ENCODE results near the gene HACL1. TPM values are rescaled to one million over a fixed set of nuclear protein-coding genes. Genes with fewer than 3 reads are reported as not detected.
"Not testable (repeated sequence)": the region's sequence is repeated elsewhere in the genome, so short reads cannot be mapped to it uniquely, and the experiment has no call there.

HACL1 gene
- total RNA-seq, 2 experiments from 2014 or later, result 23.1 to 25.5 TPM

GRCh38 chr3:15558581-15558980 lies 42.8 kb downstream of the HACL1 start:
- Mint-ChIP-seq H3K4me3 (no peak overlapping the region), H3K36me3 (ENCODE audit: low read depth) (peaks cover 23% of the 10 kb centered on the region), H3K27ac (no peak overlapping the region), H3K27me3 (no peaks in the 10 kb centered on the region), H3K4me1 (peaks cover 35% of the 10 kb centered on the region), H3K9me3 (no peaks in the 10 kb centered on the region)
- DNase-seq, result no peak
- ChIA-PET CTCF (interaction anchor here (0.9 kb wide), 2 partner anchors 8 to 15 kb away, joined by 3 to 5 read pairs; no protein-coding TSS in a partner anchor), POLR2A (no interaction called here)

- DNase-seq, result peak; percentile 87
- ChIA-PET POLR2A (no interaction called here), CTCF (interaction anchor here (0.9 to 1.7 kb wide), 4 partner anchors 11 to 289 kb away, joined by 3 to 6 read pairs (median 5); no protein-coding TSS in a partner anchor)
- H3K4me3 Mint-ChIP-seq, result peak overlapping the region; percentile 2
- H3K27ac Mint-ChIP-seq, result peak overlapping the region; percentile 73
- peaks cover 19% of the 10 kb centered on the region for H3K36me3 Mint-ChIP-seq (ENCODE audit: low read depth)
- H3K4me1 Mint-ChIP-seq, result peaks cover 41% of the 10 kb centered on the region
- H3K9me3 Mint-ChIP-seq, result no peaks in the 10 kb centered on the region
- H3K27me3 Mint-ChIP-seq, result no peaks in the 10 kb centered on the region
Observed at GRCh38 chr3:15557511-15557946, 43.8 kb downstream of the HACL1 start.

GRCh38 chr3:15556512-15556911 lies 44.9 kb downstream of the HACL1 start:
- Mint-ChIP-seq H3K27ac (peak overlapping the region; percentile 82), H3K4me3 (peak overlapping the region; percentile 40), H3K4me1 (peaks cover 41% of the 10 kb centered on the region), H3K27me3 (no peaks in the 10 kb centered on the region), H3K36me3 (ENCODE audit: low read depth) (peaks cover 19% of the 10 kb centered on the region), H3K9me3 (no peaks in the 10 kb centered on the region)
- DNase-seq, result peak; percentile 34
- ChIA-PET CTCF (interaction anchor here (0.6 to 1.7 kb wide), 8 partner anchors 12 to 351 kb away, joined by 3 to 6 read pairs (median 4); partner anchors contain the start of gene CAPN7), POLR2A (interaction anchor here (0.7 kb wide), 1 partner anchor 15 kb away, joined by 3 read pairs; no protein-coding TSS in a partner anchor)

GRCh38 chr3:15553749-15554148 lies 47.6 kb downstream of the HACL1 start:
- Mint-ChIP-seq H3K4me1 (peaks cover 40% of the 10 kb centered on the region), H3K9me3 (peaks cover 5% of the 10 kb centered on the region), H3K27ac (no peak overlapping the region), H3K36me3 (ENCODE audit: low read depth) (peaks cover 25% of the 10 kb centered on the region), H3K4me3 (no peak overlapping the region), H3K27me3 (no peaks in the 10 kb centered on the region)
- ChIA-PET CTCF (interaction anchor here (1.2 kb wide), 1 partner anchor 11 kb away, joined by 3 read pairs; no protein-coding TSS in a partner anchor), POLR2A (no interaction called here)
- DNase-seq, result no peak

GRCh38 chr3:15551902-15552301 lies 49.5 kb downstream of the HACL1 start:
- H3K4me1 Mint-ChIP-seq, result peaks cover 28% of the 10 kb centered on the region
- H3K4me3 Mint-ChIP-seq, result no peak overlapping the region
- peaks cover 31% of the 10 kb centered on the region for H3K36me3 Mint-ChIP-seq (ENCODE audit: low read depth)
- H3K27me3 Mint-ChIP-seq, result peaks cover under 1% of the 10 kb centered on the region
- H3K9me3 Mint-ChIP-seq, result peaks cover 9% of the 10 kb centered on the region
- H3K27ac Mint-ChIP-seq, result no peak overlapping the region
- ChIA-PET CTCF (interaction anchor here (0.5 kb wide), 1 partner anchor 102 kb away, joined by 3 read pairs; no protein-coding TSS in a partner anchor), POLR2A (no interaction called here)
- DNase-seq, result no peak

GRCh38 chr3:15549846-15550245 lies 51.5 kb downstream of the HACL1 start:
- H3K36me3 Mint-ChIP-seq (ENCODE audit: low read depth), result peaks cover 36% of the 10 kb centered on the region
- H3K27me3 Mint-ChIP-seq, result peaks cover 10% of the 10 kb centered on the region
- no peak for DNase-seq
- H3K4me3 Mint-ChIP-seq, result no peak overlapping the region
- peaks cover 15% of the 10 kb centered on the region for H3K4me1 Mint-ChIP-seq
- H3K27ac Mint-ChIP-seq, result no peak overlapping the region
- peaks cover 16% of the 10 kb centered on the region for H3K9me3 Mint-ChIP-seq
- POLR2A ChIA-PET, result no interaction called here
- CTCF ChIA-PET, result no interaction called here

GRCh38 chr3:15542614-15543013 lies 58.8 kb downstream of the HACL1 start:
- no peak overlapping the region for H3K27ac Mint-ChIP-seq
- no peak for DNase-seq
- H3K36me3 Mint-ChIP-seq (ENCODE audit: low read depth), result peaks cover 47% of the 10 kb centered on the region
- ChIA-PET CTCF (interaction anchor here (1.6 kb wide), 2 partner anchors 11 to 16 kb away, joined by 4 to 5 read pairs; no protein-coding TSS in a partner anchor), POLR2A (no interaction called here)
- H3K4me1 Mint-ChIP-seq, result peaks cover 42% of the 10 kb centered on the region
- peaks cover 30% of the 10 kb centered on the region for H3K9me3 Mint-ChIP-seq
- no peak overlapping the region for H3K4me3 Mint-ChIP-seq
- H3K27me3 Mint-ChIP-seq, result peaks cover 10% of the 10 kb centered on the region

- ChIA-PET POLR2A (interaction anchor here (1.1 kb wide), 1 partner anchor 15 kb away, joined by 3 read pairs; no protein-coding TSS in a partner anchor), CTCF (interaction anchor here (1.2 kb wide), 2 partner anchors 15 to 145 kb away, joined by 3 to 5 read pairs; no protein-coding TSS in a partner anchor)
- peaks cover 22% of the 10 kb centered on the region for H3K9me3 Mint-ChIP-seq
- peak overlapping the region; percentile 50 for H3K27ac Mint-ChIP-seq
- peaks cover 52% of the 10 kb centered on the region for H3K4me1 Mint-ChIP-seq
- H3K4me3 Mint-ChIP-seq, result no peak overlapping the region
- H3K27me3 Mint-ChIP-seq, result peaks cover 6% of the 10 kb centered on the region
- H3K36me3 Mint-ChIP-seq (ENCODE audit: low read depth), result peaks cover 41% of the 10 kb centered on the region
- DNase-seq, result no peak
Observed at GRCh38 chr3:15541371-15541770, 60.0 kb downstream of the HACL1 start.

- H3K36me3 Mint-ChIP-seq (ENCODE audit: low read depth), result peaks cover 30% of the 10 kb centered on the region
- H3K4me3 Mint-ChIP-seq, result no peak overlapping the region
- ChIA-PET CTCF (interaction anchor here (0.7 to 1.0 kb wide), 2 partner anchors 61 to 73 kb away, joined by 3 read pairs; no protein-coding TSS in a partner anchor), POLR2A (no interaction called here)
- peaks cover 71% of the 10 kb centered on the region for H3K4me1 Mint-ChIP-seq
- peaks cover 18% of the 10 kb centered on the region for H3K9me3 Mint-ChIP-seq
- peak overlapping the region; percentile 59 for H3K27ac Mint-ChIP-seq
- DNase-seq, result no peak
- H3K27me3 Mint-ChIP-seq, result no peaks in the 10 kb centered on the region
Observed at GRCh38 chr3:15539066-15539465, 62.3 kb downstream of the HACL1 start.

- no peak for DNase-seq
- H3K27ac Mint-ChIP-seq, result peak overlapping the region; percentile 59
- H3K36me3 Mint-ChIP-seq (ENCODE audit: low read depth), result peaks cover 29% of the 10 kb centered on the region
- H3K27me3 Mint-ChIP-seq, result no peaks in the 10 kb centered on the region
- ChIA-PET POLR2A (no interaction called here), CTCF (interaction anchor here (1.0 to 1.6 kb wide), 2 partner anchors 12 to 60 kb away, joined by 3 to 4 read pairs; no protein-coding TSS in a partner anchor)
- no peak overlapping the region for H3K4me3 Mint-ChIP-seq
- H3K9me3 Mint-ChIP-seq, result peaks cover 17% of the 10 kb centered on the region
- H3K4me1 Mint-ChIP-seq, result peaks cover 73% of the 10 kb centered on the region
Observed at GRCh38 chr3:15538345-15538744, 63.0 kb downstream of the HACL1 start.

- H3K27me3 Mint-ChIP-seq, result no peaks in the 10 kb centered on the region
- H3K9me3 Mint-ChIP-seq, result peaks cover 18% of the 10 kb centered on the region
- H3K4me3 Mint-ChIP-seq, result peak overlapping the region; percentile 60
- DNase-seq, result peak; percentile 38
- H3K36me3 Mint-ChIP-seq (ENCODE audit: low read depth), result peaks cover 26% of the 10 kb centered on the region
- CTCF ChIA-PET, result interaction anchor here (1.6 kb wide), 1 partner anchor 10 kb away, joined by 4 read pairs; no protein-coding TSS in a partner anchor
- peak overlapping the region; percentile 98 for H3K27ac Mint-ChIP-seq
- peaks cover 75% of the 10 kb centered on the region for H3K4me1 Mint-ChIP-seq
- POLR2A ChIA-PET, result no interaction called here
Observed at GRCh38 chr3:15536856-15537255, 64.5 kb downstream of the HACL1 start.

- Mint-ChIP-seq H3K4me1 (peaks cover 66% of the 10 kb centered on the region), H3K36me3 (ENCODE audit: low read depth) (peaks cover 18% of the 10 kb centered on the region), H3K9me3 (peaks cover 9% of the 10 kb centered on the region), H3K4me3 (peak overlapping the region; percentile 39), H3K27me3 (no peaks in the 10 kb centered on the region), H3K27ac (peak overlapping the region; percentile 98)
- peak; percentile 68 for DNase-seq
- ChIA-PET POLR2A (interaction anchor here (0.6 kb wide), 1 partner anchor 148 kb away, joined by 4 read pairs; no protein-coding TSS in a partner anchor), CTCF (interaction anchor here (1.0 to 2.5 kb wide), 5 partner anchors 9 to 21 kb away, joined by 3 to 8 read pairs (median 6); no protein-coding TSS in a partner anchor)
Observed at GRCh38 chr3:15535732-15536131, 65.6 kb downstream of the HACL1 start.

GRCh38 chr3:15532614-15533013 lies 68.8 kb downstream of the HACL1 start:
- H3K4me3 Mint-ChIP-seq; H3K9me3 Mint-ChIP-seq; DNase-seq; H3K36me3 Mint-ChIP-seq (ENCODE audit: low read depth); H3K27me3 Mint-ChIP-seq; POLR2A ChIA-PET: not testable (repeated sequence)
- CTCF ChIA-PET, result interaction anchor here (2.4 kb wide), 1 partner anchor 9 kb away, joined by 7 read pairs; no protein-coding TSS in a partner anchor
- H3K27ac Mint-ChIP-seq, result peak overlapping the region; percentile 33
- H3K4me1 Mint-ChIP-seq, result peaks cover 64% of the 10 kb centered on the region

Measured in activated CD4-positive, alpha-beta T cell treated with anti-CD3 and anti-CD28 coated beads, Interleukin-2, amount 10 ng/mL, durations not matched to agents 7 days and 5 days (primary cell).